ENCODE data around the gene IFNA10. TPM values are rescaled to one million over a fixed set of nuclear protein-coding genes. Genes with fewer than 3 reads are reported as not detected.

The IFNA10 gene
- total and polyA plus RNA-seq, 10 of the 15 experiments (the other 5 are each of a cell fraction or from before 2014, with no cell fraction given), result not detected

GRCh38 chr9:21172156-21172555 is 34.8 kb downstream of the IFNA10 start:
- RAD21 ChIA-PET (ENCODE audit: unreplicated experiment), result no interaction called here
- no peaks in the 10 kb centered on the region for H3K4me1 ChIP-seq (ENCODE audit: control insufficient read depth, insufficient read depth, low read length)
- H3K27ac ChIP-seq (ENCODE audit: control insufficient read depth, insufficient read depth), result no peak overlapping the region
- H3K36me3 ChIP-seq (ENCODE audit: control insufficient read depth in 2 of 2, insufficient read depth in 2 of 2, low read length in 1 of 2), result no peaks in the 10 kb centered on the region
- TF ChIP-seq RUNX3 (IDR thresholded peaks at IDR 0.05; ENCODE audit: low read length) (no peak), RB1 (IDR thresholded peaks at IDR 0.05; ENCODE audit: borderline replicate concordance) (no peak), IRF5 (IDR thresholded peaks at IDR 0.05; ENCODE audit: borderline replicate concordance) (no peak), MTA3 (IDR thresholded peaks at IDR 0.05; ENCODE audit: borderline replicate concordance, low read length) (no peak), CREB1 (IDR thresholded peaks at IDR 0.05; ENCODE audit: low read depth) (no peak), PRDM15 (CRISPR knock-in tag; IDR thresholded peaks at IDR 0.05) (no peak), SP1 (IDR thresholded peaks at IDR 0.05; ENCODE audit: low read depth, low read length) (no peak), NFYA (IDR thresholded peaks at IDR 0.05; ENCODE audit: borderline replicate concordance, low read depth, low read length) (no peak), REST (IDR thresholded peaks at IDR 0.05; ENCODE audit: low read depth, low read length) (no peak), POLR2AphosphoS2 (IDR thresholded peaks at IDR 0.05; ENCODE audit: low read depth, low read length) (no peak), ELK1 (IDR thresholded peaks at IDR 0.05; ENCODE audit: low read depth, low read length) (no peak), ZNF217 (IDR thresholded peaks at IDR 0.05) (no peak), SIN3A (IDR thresholded peaks at IDR 0.05; ENCODE audit: low read depth, low read length) (no peak)
- no peak for ATAC-seq
- no peak overlapping the region for H2AFZ ChIP-seq (ENCODE audit: control insufficient read depth, low read depth, low read length)
- no peak overlapping the region for H3K9ac ChIP-seq (ENCODE audit: control insufficient read depth, insufficient read depth, low read length)
- H4K20me1 ChIP-seq (ENCODE audit: control insufficient read depth, insufficient read depth), result no peaks in the 10 kb centered on the region
- CTCF ChIA-PET, result no interaction called here
- H3K4me2 ChIP-seq (ENCODE audit: control insufficient read depth, insufficient read depth), result no peak overlapping the region
- intact Hi-C loops (cut with micrococcal nuclease; ENCODE audit: unreplicated experiment), result no loop called here
- no TSS peak for BruUV-seq (replicated peaks)
- FAIRE-seq, result no peak
- no peaks in the 10 kb centered on the region for H3K79me2 ChIP-seq (ENCODE audit: control insufficient read depth, insufficient read depth, low read length)
- SMC1A ChIA-PET (ENCODE audit: uncharacterized antibody, unreplicated experiment), result no interaction called here
- in situ Hi-C loops (cut with MboI), result no loop called here
- no peak for DNase-seq (ENCODE audit: low read depth, low spot score)
- H3K4me3 ChIP-seq, result no peak overlapping the region
- no peaks in the 10 kb centered on the region; a peak in 1 of 4 replicates for H3K27me3 ChIP-seq (replicated peaks in 1 of 2; ENCODE audit: control insufficient read depth in 2 of 2, insufficient read depth in 2 of 2, low read length in 1 of 2)
- 66% methylated on average over 3 of the region's 3 CpGs for WGBS (ENCODE audit: insufficient coverage, insufficient replicate concordance, low lambda C conversion rate, missing lambda C conversion rate)
- POLR2A ChIA-PET, result no interaction called here
- H3K9me3 ChIP-seq (replicated peaks; ENCODE audit: control insufficient read depth, insufficient read depth, low read length), result no peaks in the 10 kb centered on the region

Measured in GM12878 (cell line).